Frontal cortex (tissue), 4 donors: ENCODE data around the gene SLC9A5. TPM values are rescaled to one million over a fixed set of nuclear protein-coding genes. Genes with fewer than 3 reads are reported as not detected.

ENCODE experiments used
- DNase-seq, 2 donors: peaks; one replicate each; pipeline ENCODE4 v3.0.0; 2012; ENCODE audit warnings: low spot score in 2 of 2
- FAIRE-seq: peaks from 2 replicates; lab custom pipeline; 2012; peaks lifted over from hg19 to GRCh38; lab: Jason Lieb, UNC
- total RNA-seq: library from RNA; depleted of rRNA; stranded (reverse); fragments of >200 nt; gene quantifications from one replicate; pipeline ENCODE4 v1.2.3, GENCODE V29; 2014
- donor health status: control.
- donor health status: control.
- donor health status: control.

Gene SLC9A5
- total RNA-seq, 1 donor from 2014 or later = 0.41 TPM

- FAIRE-seq = no peak
- DNase-seq = no peak
Measured at GRCh38 chr16:67237396-67238277, 11.1 kb upstream of the SLC9A5 start.

- DNase-seq (no peak), FAIRE-seq (no peak)
Measured at GRCh38 chr16:67238278-67238575, 10.6 kb upstream of the SLC9A5 start.

GRCh38 chr16:67238806-67239470 is 9.8 kb upstream of the SLC9A5 start:
- DNase-seq (no peak), FAIRE-seq (no peak)

GRCh38 chr16:67240506-67240905 is 8.3 kb upstream of the SLC9A5 start:
- DNase-seq (no peak), FAIRE-seq (no peak)

GRCh38 chr16:67241008-67241900 is 7.5 kb upstream of the SLC9A5 start:
- peak in 1 of 2 donors; percentile 55 for DNase-seq
- no peak for FAIRE-seq

GRCh38 chr16:67242138-67242730 is 6.5 kb upstream of the SLC9A5 start:
- no peak for FAIRE-seq
- no peak for DNase-seq

GRCh38 chr16:67243481-67243880 is 5.3 kb upstream of the SLC9A5 start:
- DNase-seq (no peak), FAIRE-seq (no peak)

- FAIRE-seq (no peak), DNase-seq (no peak)
Measured at GRCh38 chr16:67244387-67245185, 4.2 kb upstream of the SLC9A5 start.

- FAIRE-seq = no peak
- no peak for DNase-seq
Measured at GRCh38 chr16:67245186-67245585, 3.6 kb upstream of the SLC9A5 start.

- FAIRE-seq = no peak
Measured at GRCh38 chr16:67245674-67246080, 3.1 kb upstream of the SLC9A5 start.

GRCh38 chr16:67246081-67246755 is 2.6 kb upstream of the SLC9A5 start:
- FAIRE-seq (no peak), DNase-seq (peak in 1 of 2 donors; percentile 58)

More at GRCh38 chr16:67245674-67246080, 3.1 kb upstream of the SLC9A5 start:
- no peak for DNase-seq

GRCh38 chr16:67246756-67247191 is 2.0 kb upstream of the SLC9A5 start:
- FAIRE-seq = no peak
- no peak for DNase-seq

GRCh38 chr16:67247192-67248072 is 1.3 kb upstream of the SLC9A5 start, which contains the start of gene FHOD1:
Gene FHOD1 (minus strand): TSS chr16:67247481. CDS start chr16:67247410, 71 bp downstream.
- no peak for FAIRE-seq
- peak; percentile 89 to 94 for DNase-seq

GRCh38 chr16:67248073-67248400 is 742 bp upstream of the SLC9A5 start:
- DNase-seq = no peak

GRCh38 chr16:67249178-67250044 is 632 bp downstream of the SLC9A5 start:
- DNase-seq (no peak), FAIRE-seq (no peak)

More at GRCh38 chr16:67248073-67248400, 742 bp upstream of the SLC9A5 start:
- no peak for FAIRE-seq

GRCh38 chr16:67250045-67250327 is 1.2 kb downstream of the SLC9A5 start:
- no peak for DNase-seq
- no peak for FAIRE-seq
